ENCODE results near the gene CACNG4.

Gene CACNG4

GRCh38 chr17:66985338-66986237 is 21.1 kb downstream of the CACNG4 start:
- DNase-seq: no peak

DNA sequence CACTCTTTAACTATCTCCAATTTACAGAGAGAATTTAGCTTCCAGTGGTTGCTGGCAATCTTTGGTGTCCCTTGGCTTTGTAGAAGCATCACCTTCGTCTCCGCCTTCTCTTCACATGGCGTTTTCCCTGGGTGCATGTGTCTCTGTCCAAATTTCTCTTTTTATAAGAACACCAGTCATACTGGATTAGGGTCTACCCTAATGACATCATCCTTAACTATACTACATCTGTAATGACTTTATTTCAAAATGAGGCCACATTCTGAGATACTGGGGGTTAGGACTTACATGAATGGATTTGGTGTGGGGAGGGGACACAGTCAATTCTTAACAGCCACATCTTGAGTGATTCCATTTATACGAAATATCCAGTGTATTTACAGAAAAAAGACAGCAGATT is 22.2 kb downstream of the CACNG4 start:
- no peak for DNase-seq

- no peak for DNase-seq
Measured at GRCh38 chr17:66987059-66987616, 22.6 kb downstream of the CACNG4 start.

DNA sequence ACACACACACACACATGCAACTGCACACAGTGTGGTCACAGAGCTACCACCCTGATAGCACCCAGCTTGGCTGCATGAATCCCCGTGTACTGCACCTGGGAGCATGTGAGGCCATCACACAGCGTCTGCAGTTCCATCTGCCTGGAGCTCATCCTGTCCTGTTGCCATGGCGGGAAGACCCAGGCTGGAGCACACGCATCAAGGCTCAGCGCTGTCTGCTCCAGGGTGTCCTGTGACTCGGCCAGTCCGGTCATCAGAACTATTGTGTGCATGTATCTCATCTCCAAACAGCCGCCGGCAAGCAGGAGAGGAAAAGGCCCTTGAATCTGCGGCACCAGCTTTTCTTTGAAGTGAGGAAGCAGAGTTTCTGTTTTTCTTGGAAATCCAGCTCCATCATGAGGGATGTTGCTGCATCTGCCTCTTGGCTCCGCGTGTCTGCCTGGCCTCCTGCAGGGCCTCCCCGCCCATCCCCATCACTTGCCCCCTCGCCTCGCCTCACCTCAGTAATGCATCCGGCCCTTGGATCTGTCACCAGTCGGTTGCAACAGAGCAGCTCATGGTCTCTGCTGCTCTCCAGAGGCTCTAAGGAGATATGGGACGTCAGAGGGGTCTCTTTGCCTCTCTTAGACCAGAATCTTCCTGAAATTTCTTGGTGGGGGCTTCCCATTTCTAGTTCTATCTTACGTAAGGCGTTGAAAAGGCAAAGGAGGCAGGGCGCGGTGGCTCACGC is 23.7 kb downstream of the CACNG4 start:
- DNase-seq: no peak

DNA sequence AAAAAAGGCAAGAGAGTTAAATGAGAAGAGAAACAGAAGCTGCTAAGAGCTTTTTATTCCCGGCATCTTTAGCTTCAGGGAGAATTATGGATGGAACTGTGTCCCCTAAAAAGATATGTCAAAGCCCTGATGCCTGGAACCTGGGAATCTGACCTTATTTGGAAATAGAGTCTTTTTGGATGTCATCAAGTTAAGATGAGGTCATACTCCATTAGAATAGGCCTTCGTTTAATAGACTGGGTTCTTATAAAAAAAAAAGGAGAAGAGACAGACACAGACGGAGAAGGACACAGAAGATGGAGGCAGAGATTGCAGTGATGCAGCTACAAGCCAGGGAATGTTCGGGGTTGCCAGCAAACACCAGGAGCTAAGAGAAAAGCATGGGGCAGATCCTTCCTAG is 24.6 kb downstream of the CACNG4 start:
- DNase-seq: no peak

GRCh38 chr17:66989579-66989978 is 25.1 kb downstream of the CACNG4 start:
- DNase-seq: no peak

- DNase-seq: no peak
Measured at GRCh38 chr17:66990047-66990446, 25.5 kb downstream of the CACNG4 start.

- no peak for DNase-seq
Measured at GRCh38 chr17:66992911-66993442, 28.5 kb downstream of the CACNG4 start.

- no peak for DNase-seq
Measured at GRCh38 chr17:66994361-66994760, 29.9 kb downstream of the CACNG4 start.

- DNase-seq: no peak
Measured at GRCh38 chr17:66994930-66995535, 30.5 kb downstream of the CACNG4 start.

GRCh38 chr17:66995944-66996343 is 31.4 kb downstream of the CACNG4 start:
- DNase-seq: no peak

DNA sequence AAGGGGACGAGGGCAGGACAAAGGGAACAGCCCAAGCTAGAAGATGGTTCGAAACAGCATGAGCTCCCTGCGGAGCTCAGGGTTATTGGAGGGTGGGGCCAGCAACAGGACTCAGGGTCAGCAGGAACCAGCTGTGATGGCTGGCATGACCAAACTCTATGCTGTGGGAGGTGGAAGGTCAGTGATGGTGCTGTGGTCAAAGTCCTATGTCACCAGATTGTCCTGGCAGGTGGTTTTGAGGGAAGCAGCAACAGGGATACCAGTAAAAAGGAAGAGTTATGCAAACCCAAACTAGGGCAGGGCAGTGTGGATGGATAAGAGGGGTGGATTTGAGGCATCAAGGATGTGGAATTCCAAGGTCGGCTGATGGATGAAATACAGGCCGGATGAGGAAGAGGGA is 32.4 kb downstream of the CACNG4 start:
- no peak for DNase-seq

DNA sequence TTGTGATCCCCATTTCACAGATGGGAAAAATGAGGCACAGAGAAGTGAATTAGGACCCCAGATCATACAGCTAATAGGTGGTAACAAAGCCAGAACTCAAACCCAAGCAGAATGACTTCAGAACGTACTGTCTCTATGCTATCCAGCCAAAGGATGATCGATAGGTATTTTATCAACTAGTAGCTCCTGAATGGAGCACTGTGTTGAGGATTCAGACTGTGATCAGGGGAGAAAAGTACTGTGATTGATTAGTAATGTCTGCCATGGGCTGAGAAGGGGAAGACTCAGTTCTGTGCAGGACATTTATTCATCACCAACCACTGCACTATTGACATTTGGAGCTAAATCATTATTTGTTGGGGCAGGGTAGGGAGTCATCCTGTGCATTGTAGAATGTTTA is 38.7 kb downstream of the CACNG4 start:
- DNase-seq: no peak

GRCh38 chr17:67004181-67004580 is 39.7 kb downstream of the CACNG4 start:
- DNase-seq: no peak

- no peak for DNase-seq
Measured at GRCh38 chr17:67007266-67007665, 42.8 kb downstream of the CACNG4 start.

DNA sequence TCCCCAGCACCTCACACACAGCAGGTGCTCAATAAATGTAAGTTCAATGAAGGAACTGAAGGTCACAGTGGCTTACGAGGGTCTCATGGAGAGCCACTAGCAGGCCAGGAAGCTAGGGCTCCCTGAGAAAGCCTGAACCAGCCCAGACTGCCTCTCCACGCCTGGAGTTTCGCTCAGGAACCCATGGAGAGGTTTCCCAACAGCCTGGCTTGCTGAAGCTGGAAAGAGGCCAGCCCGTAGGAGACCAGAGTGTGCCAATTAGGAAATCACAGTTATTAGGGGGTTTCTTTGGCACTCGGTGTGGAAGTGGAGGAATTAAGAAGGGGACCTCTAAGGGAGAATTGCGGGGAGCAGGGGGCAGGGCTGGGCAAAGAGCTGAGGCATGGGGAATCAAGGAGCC is 43.6 kb downstream of the CACNG4 start:
- DNase-seq: no peak

GRCh38 chr17:67011527-67012175 is 47.1 kb downstream of the CACNG4 start:
- no peak for DNase-seq

DNA sequence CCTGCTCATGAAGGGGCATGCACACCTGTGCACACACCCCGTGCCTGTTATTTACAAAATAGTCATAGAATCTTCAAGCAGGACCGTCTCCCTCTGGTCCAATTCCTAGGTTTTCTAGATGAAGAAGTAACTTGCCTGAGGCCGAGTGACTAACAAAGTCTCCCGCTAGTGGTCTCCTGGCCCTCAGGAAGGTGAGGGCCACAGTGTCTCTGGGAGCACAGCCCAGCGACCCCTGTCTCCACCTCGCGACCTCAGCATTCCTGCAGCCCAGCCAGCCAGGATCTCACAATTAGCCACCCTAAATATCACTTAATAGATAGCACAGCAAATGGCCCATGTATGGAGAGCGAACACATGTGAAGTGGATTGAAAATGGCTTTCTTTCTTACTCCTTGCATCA is 49.4 kb downstream of the CACNG4 start:
- no peak for DNase-seq

DNA sequence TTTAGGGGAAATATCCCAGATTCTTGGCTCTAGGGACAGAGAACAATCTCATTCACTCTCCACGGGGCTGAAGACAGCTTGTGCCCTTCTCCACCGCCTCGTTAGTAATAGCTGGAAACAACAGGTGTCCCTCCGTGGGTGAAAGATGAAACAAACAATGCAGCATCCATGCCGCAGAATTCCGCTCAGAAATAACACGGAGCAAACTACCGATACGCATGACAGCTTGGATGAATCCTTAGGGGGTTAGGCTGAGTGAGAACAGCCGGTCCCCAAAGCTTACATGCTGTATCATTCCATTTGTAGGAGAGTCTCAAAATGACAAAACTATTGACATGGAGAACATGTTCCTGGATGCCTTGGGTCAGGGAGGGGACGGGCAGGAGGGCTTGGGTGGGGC is 50.5 kb downstream of the CACNG4 start:
- no peak for DNase-seq

DNA sequence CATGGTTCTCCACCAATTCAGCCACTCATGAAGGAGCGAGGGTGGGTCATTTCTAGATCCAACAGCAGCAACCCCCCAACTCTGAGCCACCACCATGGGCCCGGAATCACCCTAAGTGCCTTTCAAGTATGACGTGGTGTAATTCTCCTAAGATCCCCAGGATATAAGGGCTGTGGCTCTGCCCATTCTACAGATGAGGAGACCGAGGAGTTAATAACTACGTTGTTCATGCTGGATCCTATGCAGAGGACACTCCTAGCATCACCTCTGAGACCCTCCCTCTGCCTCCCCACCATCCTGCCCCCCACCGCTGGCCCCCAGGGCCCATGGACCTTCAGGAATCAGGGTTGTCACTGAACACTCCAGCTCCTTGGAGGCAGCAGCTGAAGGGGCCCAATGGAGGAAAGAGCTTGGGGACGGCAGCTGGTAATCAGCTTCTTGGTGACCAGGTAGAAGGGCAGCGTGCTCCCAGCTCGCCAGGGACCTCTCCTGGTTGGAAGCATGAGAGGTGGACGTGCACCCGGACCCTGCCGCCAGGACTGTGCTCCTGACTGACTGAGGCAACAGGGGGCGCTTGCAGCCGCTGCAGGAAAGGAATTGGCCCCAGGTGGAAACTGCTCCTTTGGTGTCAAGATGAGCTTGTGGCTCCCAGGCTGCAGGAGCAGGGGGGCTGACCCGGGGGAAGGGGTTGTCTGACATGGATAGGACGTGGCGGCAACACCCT is 51.7 kb downstream of the CACNG4 start:
- DNase-seq: no peak

GRCh38 chr17:67017910-67018309 is 53.4 kb downstream of the CACNG4 start:
- DNase-seq: no peak
